ENCODE data around the gene LZTR1.
A peak's percentile ranks its signal among the peaks of the same experiment; 100 is the strongest.

DNA sequence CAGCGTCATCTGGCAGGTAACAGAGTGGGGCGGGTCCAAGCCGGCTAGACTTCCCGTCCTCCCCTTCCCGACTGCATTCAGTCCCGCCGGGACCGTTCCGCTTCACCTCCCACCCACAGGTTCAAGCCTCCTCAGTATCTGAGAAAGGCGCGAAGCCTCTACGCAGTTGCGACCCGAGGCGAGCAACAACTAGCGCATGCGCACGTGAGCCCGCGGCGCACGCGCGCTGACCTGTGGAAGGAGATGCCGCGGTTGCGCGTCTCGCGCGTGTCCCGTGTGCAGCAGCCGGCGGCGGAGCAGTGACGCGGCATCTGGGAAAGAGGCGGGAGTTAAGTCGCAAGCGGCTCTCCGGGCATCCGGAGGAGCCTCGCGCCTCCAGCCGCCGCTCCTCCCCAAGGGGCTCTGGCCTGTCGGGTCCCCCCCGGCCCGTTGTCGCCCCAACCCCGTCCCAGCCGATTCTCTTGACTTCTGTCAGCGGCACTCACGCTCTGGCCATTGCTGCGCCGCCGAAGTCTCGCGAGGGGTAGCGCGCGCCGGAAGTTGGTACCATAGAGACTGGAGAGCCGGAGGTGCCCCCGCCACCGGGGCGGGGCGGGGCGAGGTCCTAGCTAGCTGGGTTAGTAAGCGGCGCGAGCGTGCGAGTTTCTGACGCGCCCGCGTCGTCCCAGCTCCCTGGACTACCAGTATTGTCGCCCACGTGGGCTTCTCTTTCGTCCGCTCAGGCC, 19.7 kb downstream of the LZTR1 start, which contains the start of gene THAP7:
- TF ChIP-seq POLR2AphosphoS5 (IDR thresholded peaks at IDR 0.05; ENCODE audit: low read depth) (peak; percentile 86), CTCF (conservative IDR thresholded peaks at IDR 0.05; ENCODE audit: low read depth in 2 of 2) (no peak), EZH2 (IDR thresholded peaks at IDR 0.05; ENCODE audit: low read depth, unreplicated experiment) (no peak), ETS1 (IDR thresholded peaks at IDR 0.05) (peak; percentile 70), NANOG (IDR thresholded peaks at IDR 0.05; ENCODE audit: borderline replicate concordance) (no peak), JUNB (IDR thresholded peaks at IDR 0.05; ENCODE audit: unreplicated experiment) (no peak), CREB1 (CRISPR knock-in tag; IDR thresholded peaks at IDR 0.05; ENCODE audit: low read depth) (peak; percentile 60), EZH2phosphoT487 (IDR thresholded peaks at IDR 0.05; ENCODE audit: unreplicated experiment) (no peak), REST (IDR thresholded peaks at IDR 0.05; ENCODE audit: unreplicated experiment) (no peak)
- TF ChIP-seq, protein P1, sequence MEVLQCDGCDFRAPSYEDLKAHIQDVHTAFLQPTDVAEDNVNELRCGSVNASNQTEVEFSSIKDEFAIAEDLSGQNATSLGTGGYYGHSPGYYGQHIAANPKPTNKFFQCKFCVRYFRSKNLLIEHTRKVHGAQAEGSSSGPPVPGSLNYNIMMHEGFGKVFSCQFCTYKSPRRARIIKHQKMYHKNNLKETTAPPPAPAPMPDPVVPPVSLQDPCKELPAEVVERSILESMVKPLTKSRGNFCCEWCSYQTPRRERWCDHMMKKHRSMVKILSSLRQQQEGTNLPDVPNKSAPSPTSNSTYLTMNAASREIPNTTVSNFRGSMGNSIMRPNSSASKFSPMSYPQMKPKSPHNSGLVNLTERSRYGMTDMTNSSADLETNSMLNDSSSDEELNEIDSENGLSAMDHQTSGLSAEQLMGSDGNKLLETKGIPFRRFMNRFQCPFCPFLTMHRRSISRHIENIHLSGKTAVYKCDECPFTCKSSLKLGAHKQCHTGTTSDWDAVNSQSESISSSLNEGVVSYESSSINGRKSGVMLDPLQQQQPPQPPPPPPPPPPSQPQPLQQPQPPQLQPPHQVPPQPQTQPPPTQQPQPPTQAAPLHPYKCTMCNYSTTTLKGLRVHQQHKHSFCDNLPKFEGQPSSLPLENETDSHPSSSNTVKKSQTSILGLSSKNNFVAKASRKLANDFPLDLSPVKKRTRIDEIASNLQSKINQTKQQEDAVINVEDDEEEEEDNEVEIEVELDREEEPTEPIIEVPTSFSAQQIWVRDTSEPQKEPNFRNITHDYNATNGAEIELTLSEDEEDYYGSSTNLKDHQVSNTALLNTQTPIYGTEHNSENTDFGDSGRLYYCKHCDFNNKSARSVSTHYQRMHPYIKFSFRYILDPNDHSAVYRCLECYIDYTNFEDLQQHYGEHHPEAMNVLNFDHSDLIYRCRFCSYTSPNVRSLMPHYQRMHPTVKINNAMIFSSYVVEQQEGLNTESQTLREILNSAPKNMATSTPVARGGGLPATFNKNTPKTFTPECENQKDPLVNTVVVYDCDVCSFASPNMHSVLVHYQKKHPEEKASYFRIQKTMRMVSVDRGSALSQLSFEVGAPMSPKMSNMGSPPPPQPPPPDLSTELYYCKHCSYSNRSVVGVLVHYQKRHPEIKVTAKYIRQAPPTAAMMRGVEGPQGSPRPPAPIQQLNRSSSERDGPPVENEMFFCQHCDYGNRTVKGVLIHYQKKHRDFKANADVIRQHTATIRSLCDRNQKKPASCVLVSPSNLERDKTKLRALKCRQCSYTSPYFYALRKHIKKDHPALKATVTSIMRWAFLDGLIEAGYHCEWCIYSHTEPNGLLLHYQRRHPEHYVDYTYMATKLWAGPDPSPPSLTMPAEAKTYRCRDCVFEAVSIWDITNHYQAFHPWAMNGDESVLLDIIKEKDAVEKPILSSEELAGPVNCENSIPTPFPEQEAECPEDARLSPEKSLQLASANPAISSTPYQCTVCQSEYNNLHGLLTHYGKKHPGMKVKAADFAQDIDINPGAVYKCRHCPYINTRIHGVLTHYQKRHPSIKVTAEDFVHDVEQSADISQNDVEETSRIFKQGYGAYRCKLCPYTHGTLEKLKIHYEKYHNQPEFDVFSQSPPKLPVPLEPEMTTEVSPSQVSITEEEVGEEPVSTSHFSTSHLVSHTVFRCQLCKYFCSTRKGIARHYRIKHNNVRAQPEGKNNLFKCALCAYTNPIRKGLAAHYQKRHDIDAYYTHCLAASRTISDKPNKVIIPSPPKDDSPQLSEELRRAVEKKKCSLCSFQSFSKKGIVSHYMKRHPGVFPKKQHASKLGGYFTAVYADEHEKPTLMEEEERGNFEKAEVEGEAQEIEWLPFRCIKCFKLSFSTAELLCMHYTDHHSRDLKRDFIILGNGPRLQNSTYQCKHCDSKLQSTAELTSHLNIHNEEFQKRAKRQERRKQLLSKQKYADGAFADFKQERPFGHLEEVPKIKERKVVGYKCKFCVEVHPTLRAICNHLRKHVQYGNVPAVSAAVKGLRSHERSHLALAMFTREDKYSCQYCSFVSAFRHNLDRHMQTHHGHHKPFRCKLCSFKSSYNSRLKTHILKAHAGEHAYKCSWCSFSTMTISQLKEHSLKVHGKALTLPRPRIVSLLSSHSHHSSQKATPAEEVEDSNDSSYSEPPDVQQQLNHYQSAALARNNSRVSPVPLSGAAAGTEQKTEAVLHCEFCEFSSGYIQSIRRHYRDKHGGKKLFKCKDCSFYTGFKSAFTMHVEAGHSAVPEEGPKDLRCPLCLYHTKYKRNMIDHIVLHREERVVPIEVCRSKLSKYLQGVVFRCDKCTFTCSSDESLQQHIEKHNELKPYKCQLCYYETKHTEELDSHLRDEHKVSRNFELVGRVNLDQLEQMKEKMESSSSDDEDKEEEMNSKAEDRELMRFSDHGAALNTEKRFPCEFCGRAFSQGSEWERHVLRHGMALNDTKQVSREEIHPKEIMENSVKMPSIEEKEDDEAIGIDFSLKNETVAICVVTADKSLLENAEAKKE (CRISPR knock-in tag; IDR thresholded peaks at IDR 0.05), result no peak
